Measurements from ENCODE around the gene TNFRSF18.

Gene TNFRSF18

GRCh38 chr1:1208713-1209433, 2.5 kb upstream of the TNFRSF18 start:
- Histone ChIP-seq H3K27ac (no peak overlapping the region), H3K27me3 (ENCODE audit: insufficient read depth, low read depth, severe bottlenecking) (no peaks in the 10 kb centered on the region), H3K4me3 (ENCODE audit: low read depth, low read length) (no peak overlapping the region), H3K9me3 (ENCODE audit: severe bottlenecking) (no peaks in the 10 kb centered on the region), H3K36me3 (no peaks in the 10 kb centered on the region)
- no peak for TF ChIP-seq CTCF (IDR thresholded peaks at IDR 0.05; ENCODE audit: low read depth, low read length)
- DNase-seq = no peak

GRCh38 chr1:1207571-1207892, 1.1 kb upstream of the TNFRSF18 start:
- no peak for TF ChIP-seq CTCF (IDR thresholded peaks at IDR 0.05; ENCODE audit: low read depth, low read length)
- no peak overlapping the region for H3K27ac ChIP-seq
- H3K27me3 ChIP-seq (ENCODE audit: insufficient read depth, low read depth, severe bottlenecking) = no peaks in the 10 kb centered on the region
- no peak overlapping the region for H3K4me3 ChIP-seq (ENCODE audit: low read depth, low read length)
- H3K36me3 ChIP-seq = no peaks in the 10 kb centered on the region
- H3K9me3 ChIP-seq (ENCODE audit: severe bottlenecking) = no peaks in the 10 kb centered on the region
- DNase-seq = no peak

GRCh38 chr1:1206966-1207531, 657 bp upstream of the TNFRSF18 start:
- peak overlapping the region; percentile 35; the same call in 1 of the 2 replicates for H3K4me3 ChIP-seq (ENCODE audit: low read depth, low read length)
- no peaks in the 10 kb centered on the region for H3K9me3 ChIP-seq (ENCODE audit: severe bottlenecking)
- no peak for DNase-seq
- no peaks in the 10 kb centered on the region for H3K36me3 ChIP-seq
- peak; percentile 37 for TF ChIP-seq CTCF (IDR thresholded peaks at IDR 0.05; ENCODE audit: low read depth, low read length)
- no peaks in the 10 kb centered on the region for H3K27me3 ChIP-seq (ENCODE audit: insufficient read depth, low read depth, severe bottlenecking)
- H3K27ac ChIP-seq = no peak overlapping the region

- no peak for DNase-seq
- Histone ChIP-seq H3K4me3 (ENCODE audit: low read depth, low read length) (peak overlapping the region; percentile 35), H3K27me3 (ENCODE audit: insufficient read depth, low read depth, severe bottlenecking) (no peaks in the 10 kb centered on the region), H3K9me3 (ENCODE audit: severe bottlenecking) (no peaks in the 10 kb centered on the region), H3K36me3 (no peaks in the 10 kb centered on the region), H3K27ac (no peak overlapping the region)
- 0 out of 2 replicates have a peak, but pooled peaks have one; percentile 9 for TF ChIP-seq CTCF (IDR thresholded peaks at IDR 0.05; ENCODE audit: low read depth, low read length)
Measured at GRCh38 chr1:1205769-1206375, 520 bp downstream of the TNFRSF18 start.

- Histone ChIP-seq H3K36me3 (no peaks in the 10 kb centered on the region), H3K4me3 (ENCODE audit: low read depth, low read length) (no peak overlapping the region), H3K27ac (no peak overlapping the region), H3K9me3 (ENCODE audit: severe bottlenecking) (no peaks in the 10 kb centered on the region), H3K27me3 (ENCODE audit: insufficient read depth, low read depth, severe bottlenecking) (no peaks in the 10 kb centered on the region)
- no peak for DNase-seq
- TF ChIP-seq CTCF (IDR thresholded peaks at IDR 0.05; ENCODE audit: low read depth, low read length) = no peak
Measured at GRCh38 chr1:1204998-1205768, 1.2 kb downstream of the TNFRSF18 start.
